Neural progenitor cell (in vitro differentiated cells): ENCODE results near the gene ZFAND4.

Experiments
- EZH2 ChIP-seq: fragments of 200-600 bp; sonication (generic); IDR thresholded peaks from 2 replicates; pipeline ENCODE4 v1.6.1; 2017; ENCODE audit warnings: antibody characterized with exemption, mild to moderate bottlenecking, moderate library complexity
- EZH2phosphoT487 ChIP-seq: fragments of 200-600 bp; sonication (generic); IDR thresholded peaks from 2 replicates; pipeline ENCODE4 v1.6.1; 2017; ENCODE audit warnings: antibody characterized with exemption
- TF ChIP-seq, protein P1 (sequence below): fragments of 200-600 bp; sonication (generic); IDR thresholded peaks from 2 replicates; pipeline ENCODE4 v1.5.1; 2017; ENCODE audit warnings: antibody characterized with exemption, mild to moderate bottlenecking

- TF ChIP-seq, protein P1, sequence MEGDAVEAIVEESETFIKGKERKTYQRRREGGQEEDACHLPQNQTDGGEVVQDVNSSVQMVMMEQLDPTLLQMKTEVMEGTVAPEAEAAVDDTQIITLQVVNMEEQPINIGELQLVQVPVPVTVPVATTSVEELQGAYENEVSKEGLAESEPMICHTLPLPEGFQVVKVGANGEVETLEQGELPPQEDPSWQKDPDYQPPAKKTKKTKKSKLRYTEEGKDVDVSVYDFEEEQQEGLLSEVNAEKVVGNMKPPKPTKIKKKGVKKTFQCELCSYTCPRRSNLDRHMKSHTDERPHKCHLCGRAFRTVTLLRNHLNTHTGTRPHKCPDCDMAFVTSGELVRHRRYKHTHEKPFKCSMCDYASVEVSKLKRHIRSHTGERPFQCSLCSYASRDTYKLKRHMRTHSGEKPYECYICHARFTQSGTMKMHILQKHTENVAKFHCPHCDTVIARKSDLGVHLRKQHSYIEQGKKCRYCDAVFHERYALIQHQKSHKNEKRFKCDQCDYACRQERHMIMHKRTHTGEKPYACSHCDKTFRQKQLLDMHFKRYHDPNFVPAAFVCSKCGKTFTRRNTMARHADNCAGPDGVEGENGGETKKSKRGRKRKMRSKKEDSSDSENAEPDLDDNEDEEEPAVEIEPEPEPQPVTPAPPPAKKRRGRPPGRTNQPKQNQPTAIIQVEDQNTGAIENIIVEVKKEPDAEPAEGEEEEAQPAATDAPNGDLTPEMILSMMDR: no peak
- TF ChIP-seq EZH2phosphoT487: no peak
- no peak for TF ChIP-seq EZH2
Observed at GRCh38 chr10:45580371-45581215, 92.0 kb downstream of the ZFAND4 start.
